IPS-NIHi11 (cell line): ENCODE measurements around the gene NUP210L.

Experiments
- DNase-seq: peaks from one replicate; pipeline ENCODE4 v3.0.0; 2012; ENCODE audit warnings: mixed read lengths, low spot score

The NUP210L gene

DNA sequence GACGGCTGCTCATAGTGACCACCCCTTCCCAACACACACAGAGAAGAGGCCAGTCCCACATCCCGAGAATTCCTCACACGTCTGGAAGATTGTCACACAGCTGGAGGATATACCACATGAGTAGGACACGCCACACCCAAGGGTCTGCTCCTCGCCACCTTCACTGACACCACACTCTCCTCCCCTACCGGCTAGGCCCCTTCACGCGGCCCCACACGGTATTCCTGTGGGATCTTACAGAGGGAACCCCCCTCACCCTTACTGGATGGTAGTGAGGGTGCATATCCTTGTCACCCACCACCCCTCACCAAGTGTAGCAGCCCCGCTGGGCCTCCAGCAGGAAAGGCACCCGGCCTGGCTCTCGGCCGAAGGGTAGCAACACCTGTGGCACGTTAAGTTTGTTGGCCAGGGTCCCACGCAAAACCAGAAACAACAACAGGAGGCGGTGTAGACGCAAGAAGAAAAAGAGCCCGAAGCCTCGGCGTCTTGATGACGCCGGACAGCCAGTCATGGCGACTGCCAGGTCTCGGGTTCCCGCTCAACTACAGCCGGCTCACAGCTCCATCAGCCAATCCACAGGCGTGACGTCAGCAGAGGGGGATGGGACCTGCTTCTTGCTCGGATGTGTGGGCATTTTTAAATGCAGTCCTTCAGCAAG, at the start of gene NUP210L:
Gene NUP210L (minus strand): TSS at position 540 of the 658 bp plus-strand sequence.
- DNase-seq, result peak; percentile 86

DNA sequence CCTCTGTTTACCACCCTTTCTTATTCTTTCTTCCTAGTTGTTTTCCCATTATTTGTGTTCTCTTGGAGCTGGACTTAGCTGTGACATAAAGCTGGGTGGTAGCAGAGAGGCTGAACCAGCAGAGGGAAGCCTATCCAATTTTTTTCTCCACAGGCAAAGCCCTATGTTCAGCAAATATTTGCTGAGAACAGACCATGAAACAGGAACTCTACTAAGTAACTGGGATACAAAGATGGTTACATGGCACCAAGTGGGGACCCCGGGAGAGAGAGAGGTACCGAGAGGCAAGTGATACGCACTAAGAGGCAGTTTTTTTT, 44.6 kb upstream of the NUP210L start:
- DNase-seq, result no peak

DNA sequence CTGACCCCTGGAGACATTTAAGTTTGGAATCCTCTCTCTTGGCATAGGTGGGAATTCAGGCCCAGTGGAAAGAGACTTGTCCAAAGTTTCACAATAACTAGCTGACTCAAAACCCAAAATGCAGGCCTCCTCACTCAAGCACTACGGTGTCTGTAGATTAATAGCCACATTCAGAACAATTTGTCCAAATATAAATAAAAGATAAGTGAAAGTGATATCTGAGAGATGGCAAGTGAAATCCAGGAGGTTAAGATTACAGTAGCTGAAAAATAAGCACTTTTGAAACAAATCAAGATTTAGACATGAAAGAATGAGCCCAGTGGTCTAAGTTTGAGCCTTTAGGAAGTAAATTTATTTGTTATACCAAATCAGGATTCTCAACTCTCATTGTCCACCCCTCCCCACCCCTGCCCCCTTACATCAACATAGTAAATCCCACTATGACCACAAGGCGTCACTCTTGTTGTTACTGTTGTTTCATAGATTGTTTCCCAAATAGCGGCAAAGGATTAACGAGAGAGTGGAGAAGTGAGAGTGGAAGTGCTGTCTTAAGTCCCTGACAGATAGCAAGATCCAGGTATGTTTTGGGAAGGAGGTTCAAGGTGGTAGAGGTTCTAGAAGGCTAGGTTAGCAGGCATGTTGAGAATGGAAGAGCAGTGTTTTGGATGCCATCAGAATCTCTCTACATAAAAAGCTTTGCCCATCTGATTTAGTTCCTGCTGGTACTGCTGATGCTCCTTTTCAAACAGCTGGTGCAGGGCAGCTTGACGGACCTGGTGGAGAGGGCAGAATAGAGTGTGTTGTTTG, 44.1 kb upstream of the NUP210L start:
- peak; percentile 74 for DNase-seq

DNA sequence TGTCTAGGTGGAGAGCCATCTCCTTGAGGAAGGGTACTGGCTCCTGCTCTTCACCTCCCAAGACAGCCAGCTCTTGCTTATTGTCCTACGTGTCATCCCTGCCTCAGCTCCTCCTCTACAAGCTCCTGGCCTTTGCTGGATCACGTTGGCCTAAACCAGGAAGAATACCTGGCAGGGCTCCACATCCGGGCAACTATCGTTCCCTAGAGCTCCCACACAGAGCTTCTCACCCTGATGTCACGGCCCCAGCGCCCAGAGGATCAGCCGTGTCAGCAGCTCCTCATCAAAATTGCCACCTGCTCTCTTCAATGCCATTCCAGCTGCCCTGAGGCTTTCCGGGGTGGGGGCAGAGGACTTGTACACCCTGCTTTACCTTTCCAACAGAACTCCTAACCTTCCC, 38.9 kb upstream of the NUP210L start:
- no peak for DNase-seq

DNA sequence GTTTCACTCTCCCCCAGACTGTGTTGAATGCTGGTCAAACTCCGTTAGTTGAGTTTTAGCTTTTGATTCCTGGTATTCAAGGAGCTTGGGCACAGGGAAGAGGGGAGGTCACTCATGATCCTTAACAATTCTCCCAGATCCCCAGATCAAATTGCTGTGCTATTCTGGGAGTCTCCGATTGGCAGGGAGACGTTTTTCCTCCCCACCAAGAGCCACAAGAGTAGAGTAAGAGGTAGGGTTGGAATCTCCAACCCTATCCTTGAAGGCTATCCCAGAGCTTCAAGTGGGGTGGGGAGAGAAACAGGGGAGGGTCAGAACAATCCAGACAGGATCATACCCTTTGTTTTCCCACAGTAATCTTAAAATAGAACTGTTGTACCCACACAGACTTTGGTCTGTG, 37.6 kb upstream of the NUP210L start:
- no peak for DNase-seq

DNA sequence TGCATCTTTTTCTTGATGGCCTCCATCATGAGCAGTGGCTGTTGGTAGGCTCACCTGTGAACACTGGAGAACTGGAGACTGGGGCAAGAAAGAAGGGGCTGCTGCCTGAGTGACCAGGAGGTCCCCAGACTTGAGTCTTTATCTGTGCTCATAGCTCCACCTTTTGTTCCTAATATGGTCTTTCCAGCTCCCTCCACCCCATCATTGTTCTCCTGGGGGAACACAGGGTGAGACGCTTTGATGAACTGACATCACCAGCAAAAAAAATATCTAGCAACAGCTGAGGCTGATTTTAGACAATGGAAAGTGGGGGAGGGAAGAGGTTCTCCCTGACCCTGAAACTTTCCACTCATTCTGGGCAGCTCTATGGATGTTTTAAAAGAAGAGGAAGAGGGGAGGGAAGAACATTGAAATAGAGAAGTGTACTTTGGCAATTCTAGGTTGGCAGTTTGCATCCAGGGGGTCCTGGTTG, 37.2 kb upstream of the NUP210L start, which contains the start of gene TPM3:
Gene TPM3 (minus strand): TSS at position 111 of the 472 bp plus-strand sequence. CDS start 82 bp downstream, at position 29.
- peak; percentile 42 for DNase-seq

DNA sequence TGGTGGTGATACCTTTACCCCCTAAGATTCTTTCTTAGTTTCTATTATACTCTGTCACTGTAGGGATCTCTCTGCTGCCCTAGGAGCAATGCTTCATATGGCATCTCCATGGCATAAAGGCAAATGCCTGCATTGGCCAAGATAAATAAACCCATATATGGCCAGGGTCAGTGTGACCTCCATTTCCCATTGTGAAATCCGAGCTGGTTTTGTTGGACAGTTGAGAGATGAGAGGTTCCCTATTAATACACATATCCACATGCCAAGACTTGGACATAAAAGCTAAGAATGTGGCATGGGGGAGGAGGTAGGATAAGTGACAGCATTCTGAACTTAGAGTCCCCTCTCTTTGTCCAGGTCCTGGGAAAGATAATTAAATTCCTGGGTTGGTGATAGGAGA, 35.7 kb upstream of the NUP210L start:
- DNase-seq, result no peak

DNA sequence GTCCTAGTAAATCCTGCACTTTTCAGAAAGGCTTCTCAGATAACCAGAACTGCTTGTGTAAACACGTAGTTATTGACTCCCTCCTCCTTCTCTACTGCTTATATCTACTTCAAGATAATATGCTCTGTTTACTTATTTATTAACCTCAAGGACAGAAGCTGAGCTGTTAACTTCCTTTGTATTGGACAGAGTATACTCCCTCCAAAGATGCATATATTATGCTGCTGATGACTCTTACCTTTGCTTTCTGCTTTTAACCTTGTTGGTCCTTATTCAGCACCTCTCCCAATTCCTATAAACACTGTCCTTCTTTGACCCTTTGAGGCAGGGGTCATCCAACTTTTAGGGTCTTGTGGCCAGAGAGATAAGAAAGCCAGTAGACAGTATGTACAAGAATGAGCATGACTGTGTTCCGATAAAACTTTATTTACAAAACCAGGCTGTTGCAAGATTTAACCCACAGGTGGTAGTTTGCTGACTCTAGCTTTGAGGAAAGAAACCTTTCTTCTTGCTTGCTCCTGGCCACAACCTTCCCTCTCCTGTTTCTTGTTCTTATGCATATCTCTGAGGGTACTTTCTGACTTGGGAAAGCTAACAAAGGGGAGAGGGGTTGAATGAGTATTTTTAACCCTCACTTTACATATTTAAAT, 32.1 kb upstream of the NUP210L start:
- no peak for DNase-seq

DNA sequence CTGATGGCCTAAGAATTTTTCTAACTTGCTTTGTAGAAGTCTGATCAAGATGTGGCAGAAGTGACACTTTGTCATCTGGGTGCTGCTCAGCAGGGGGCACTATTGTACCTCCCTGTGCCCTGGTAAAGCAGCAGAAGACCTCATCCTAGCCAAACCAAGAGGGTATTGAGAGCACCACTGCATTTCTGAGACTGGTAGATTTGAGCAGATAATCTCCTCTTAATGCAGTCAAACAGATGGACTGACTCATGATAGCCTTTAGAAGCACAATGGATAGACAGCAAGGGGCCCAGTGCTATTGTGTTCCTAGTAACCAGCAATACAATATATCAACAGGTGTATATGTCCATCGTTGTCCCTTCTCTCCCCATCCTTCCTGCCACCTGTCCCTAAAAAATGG, 31.3 kb upstream of the NUP210L start:
- peak; percentile 43 for DNase-seq

DNA sequence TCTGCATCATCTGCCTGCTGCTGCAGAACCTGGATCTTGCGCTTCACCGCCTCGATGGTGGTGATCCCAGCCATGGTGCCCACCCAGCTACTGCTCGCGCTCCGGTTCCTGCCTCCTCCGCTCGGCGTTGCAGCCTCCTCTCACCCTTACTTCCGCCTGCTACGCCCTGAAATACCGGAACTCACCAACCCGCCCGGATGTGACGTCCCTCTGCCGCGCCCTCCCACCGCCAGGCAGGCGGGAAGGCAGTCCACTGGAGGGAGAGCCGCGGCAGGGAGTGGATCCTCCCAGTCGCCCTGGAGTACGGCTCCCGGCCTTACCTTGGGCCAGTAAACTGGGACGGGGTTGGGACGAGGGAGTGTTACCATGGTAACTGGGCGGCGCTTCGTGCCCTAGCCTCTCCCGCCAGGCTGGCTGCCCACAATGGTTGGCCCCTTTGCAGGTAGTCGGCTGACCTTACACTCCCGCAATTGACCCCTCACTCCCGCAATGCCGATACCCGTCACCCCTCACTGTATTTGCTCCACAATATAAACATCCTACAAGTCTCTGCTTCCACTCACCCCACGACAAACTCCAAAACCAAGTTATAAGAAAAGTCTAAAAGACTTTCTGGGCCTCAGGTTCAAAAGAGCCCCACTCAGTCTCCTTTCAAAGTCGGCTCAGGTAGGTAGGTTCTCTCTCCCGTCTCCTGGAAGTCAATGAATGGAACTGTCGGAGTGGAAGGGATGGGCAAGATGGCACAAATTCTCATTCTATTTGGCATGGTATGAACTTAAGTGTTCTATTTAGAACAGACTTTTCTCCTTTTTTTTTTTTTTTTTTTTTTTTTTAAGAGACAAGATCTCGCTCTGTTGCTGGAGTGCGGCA, 28.4 kb upstream of the NUP210L start:
- DNase-seq, result peak; percentile 98

DNA sequence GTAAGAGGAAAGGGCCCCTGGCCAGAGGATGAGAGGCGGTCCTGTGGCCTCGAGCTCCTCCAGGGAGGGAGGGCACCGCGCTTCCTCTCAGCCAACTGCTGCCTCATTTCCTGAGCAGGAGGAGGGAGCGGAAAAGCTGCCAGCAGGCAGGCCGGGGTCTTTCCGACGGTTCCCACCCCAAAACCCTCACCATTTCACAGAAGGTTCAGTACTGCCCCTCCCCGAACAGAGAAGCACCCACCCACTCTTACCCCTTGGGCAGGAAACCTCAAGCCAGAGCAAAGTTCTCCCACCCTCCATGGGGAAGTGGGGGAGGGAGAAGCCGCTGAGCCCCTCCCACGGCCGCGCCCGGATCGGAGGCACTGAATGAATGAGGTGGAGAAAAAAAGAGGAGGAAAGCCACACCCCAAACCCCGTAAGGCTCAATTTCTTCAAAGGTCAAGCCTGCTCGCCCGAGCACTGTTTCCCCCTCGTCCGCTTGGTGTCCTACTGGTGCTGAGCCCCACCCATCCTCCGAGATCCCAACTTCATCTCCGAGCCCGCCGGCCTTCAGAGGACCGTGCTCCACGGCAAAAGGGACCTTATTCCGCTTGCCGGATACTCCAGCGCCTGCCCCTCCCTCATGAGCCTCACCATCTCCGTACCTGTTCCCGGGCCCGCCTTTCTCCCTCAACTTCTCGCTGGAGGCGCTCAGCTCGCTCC, 27.6 kb upstream of the NUP210L start:
- DNase-seq, result peak; percentile 62

DNA sequence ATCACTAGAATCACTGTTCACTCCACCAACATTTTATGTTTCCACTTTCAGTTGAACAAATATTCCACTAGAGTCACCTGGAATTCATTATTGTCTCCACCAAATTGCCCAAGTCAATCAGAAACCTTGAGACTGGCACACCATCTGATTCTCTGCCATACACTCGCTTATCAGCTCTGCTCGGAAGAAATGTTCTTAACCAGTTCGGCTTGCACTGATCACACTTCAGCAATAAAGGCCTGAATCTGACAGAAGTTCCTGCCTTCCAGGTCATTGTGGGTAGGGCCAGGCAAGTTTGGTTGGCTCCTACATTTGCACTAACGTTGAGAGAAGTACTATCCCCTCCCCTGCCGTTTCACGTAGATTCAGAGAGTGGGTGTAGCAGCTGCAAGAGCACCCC, 27.1 kb upstream of the NUP210L start:
- DNase-seq, result no peak

DNA sequence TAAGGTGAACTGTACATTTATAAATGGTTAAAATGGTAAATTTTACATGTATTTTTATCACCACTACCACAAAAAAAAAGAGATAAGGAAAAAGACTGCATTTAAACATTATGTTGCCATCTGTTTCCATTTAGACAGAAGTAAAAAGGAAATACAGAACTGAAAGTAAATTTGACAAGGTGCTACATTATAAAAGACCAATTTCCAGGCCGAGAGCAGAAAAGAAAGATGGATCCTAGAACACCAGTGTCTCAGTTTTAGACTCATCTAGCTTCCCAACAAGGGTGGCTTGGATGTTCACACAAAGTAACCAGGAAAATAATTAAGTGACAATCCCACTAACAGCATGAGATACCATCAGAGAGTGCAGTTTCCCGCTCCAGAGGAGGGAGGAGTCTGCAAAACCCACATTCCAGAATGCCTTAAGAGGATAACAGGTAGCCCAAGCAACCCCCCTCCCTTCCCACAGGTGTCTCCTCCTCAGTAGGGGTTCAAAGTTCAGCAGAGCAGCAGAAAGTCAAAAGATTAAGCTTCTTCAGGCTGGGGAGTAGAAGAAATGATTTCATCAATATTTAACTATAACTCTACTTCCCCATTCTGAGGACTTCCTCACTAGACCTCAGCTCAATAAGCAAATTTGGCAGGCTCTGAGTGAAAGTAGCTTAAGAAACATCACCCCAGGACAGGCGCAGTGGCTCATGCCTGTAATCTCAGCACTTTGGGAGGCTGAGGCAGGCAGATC, 25.2 kb upstream of the NUP210L start:
- peak; percentile 29 for DNase-seq

DNA sequence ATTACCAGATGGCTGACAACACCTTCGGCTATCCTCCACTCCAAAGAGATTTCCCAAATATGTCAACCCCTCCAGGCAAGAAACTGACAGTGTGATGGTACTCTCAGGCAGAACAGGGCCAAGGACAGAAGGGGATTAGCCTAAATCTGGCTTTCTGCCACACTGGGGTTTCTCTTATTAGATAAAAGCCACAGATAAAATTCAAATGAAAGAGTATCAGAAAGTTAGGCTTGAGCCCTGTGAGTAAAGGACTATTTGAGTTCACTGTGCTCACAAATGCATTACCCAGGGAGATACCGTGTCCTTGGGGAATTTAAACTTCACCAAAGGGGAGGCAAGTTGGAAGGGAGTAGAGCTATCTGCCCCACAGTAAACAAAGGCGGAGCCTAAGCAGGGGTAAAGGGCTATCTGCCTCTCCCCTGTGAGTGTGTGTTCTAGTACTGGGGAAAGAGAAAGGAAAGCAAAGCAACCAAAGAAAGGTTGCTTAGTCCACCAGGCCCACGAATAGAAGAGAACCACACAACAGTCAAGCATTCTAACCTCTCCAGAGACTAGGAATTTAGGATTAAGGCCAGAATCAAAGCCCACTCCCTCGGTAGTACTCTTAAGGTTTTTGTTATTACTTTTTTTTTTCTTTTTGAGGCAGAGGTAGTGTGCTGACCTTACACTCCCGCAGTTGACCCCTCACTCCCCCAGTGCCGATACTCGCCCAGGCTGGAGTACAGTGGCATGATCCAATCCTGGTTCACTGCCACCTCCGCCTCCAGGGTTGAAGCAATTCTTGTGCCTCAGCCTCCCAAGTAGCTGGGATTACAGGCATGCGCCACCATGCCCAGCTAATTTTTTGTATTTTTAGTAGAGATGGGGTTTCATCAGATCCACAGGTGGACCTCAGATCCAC, 24.3 kb upstream of the NUP210L start:
- no peak for DNase-seq

DNA sequence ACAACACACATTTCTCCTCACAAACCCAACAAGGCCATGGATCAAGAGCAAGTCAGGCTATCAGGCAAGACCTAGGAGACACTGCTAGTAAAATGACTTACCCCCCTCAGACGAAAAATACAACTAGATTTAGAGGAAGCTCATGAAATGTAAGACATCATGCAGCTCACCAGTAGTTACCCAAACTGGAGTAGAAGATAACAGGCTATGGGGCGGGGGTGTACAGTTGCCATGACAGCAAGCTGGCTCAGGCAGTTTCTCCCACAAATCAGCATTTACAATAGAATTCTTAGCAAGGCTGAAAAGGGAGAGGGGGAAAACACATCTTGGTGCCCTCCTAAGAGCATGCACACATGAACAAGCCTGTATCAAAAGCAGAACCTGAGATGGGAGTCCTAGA, 23.1 kb upstream of the NUP210L start:
- no peak for DNase-seq

DNA sequence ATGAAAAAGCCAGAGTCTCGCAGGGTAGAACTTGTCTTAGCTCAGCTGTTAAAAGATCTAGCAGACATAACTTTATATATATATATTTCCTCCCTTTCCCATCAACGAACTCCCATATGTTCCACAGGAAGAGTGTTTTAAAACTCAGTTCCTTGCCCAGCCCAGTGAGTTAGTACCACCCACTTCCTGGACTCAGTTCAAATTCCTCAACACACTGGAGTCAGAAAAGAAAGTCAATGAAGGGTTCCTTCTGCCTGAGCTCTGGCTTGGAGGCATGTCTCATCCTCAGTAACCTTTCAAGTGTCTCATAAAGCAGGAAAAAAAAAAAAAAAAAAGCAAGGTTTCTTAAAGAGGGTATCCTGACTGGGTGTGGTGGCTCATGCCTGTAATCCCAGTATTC, 21.5 kb upstream of the NUP210L start:
- DNase-seq, result no peak

DNA sequence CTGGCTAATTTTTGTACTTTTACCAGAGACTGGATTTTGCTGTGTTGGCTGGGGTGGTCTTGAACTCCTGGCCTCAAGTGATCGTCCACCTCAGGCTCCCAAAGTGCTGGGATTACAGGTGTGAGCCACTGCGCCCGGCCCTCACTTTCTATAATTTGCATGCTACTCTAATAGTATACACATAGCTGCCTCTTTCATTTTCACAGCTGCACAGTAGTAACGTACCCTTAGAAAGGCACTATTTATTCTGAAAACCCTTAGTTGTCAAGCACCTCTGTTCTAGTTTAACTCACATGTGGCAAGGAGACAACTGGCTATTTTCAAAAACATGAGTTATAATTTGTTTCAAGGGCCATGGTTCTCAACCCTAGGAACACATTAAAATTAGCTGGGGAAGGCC, 19.8 kb upstream of the NUP210L start:
- DNase-seq, result no peak

DNA sequence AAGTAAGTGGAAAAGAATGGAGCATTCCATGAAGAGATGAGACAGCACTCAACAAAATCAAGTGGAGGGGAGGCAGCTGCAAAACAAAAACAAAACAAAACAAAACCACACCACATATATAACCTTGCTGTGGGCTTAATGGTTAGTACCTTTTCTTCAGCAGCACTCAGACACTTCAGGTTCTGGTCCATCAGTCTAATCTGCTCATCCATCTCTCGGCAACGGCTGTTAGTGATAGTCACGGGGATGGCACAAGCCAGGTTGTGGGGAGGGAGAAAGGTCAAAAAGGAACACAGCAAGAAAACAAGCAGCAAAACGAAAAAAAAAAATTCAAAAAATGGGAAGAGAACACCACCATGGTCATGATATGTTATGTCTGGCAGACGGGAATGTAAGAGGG, 17.0 kb upstream of the NUP210L start:
- DNase-seq, result no peak

DNA sequence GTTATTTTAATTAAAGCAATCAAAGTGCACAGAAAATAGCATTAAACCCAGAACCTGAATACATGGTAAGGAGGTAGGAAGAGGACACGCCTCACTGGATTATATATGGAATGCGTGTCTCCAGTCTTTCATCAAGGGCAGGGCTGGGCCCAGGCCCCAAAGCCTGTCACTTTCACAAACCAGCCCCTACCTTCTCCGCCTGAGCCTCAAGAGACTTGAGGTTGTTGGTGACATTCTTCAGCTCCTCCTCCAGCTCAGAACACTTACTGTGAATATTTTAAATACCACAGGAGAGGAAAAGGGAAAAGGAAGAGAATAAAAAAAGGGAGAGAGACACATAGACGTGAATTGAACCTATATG, 16.3 kb upstream of the NUP210L start:
- DNase-seq, result no peak
